HG03066 (cell line): ENCODE data around the gene SLC27A4.
A peak's percentile ranks its signal among the peaks of the same experiment; 100 is the strongest.

Source experiments
- ATAC-seq: cut with Tn5 transposase; IDR thresholded peaks from one replicate; pipeline ENCODE4 v1.9.1; 2021; ENCODE audit warnings: low read depth; ENCODE audit not compliant: unreplicated experiment

Gene SLC27A4

DNA sequence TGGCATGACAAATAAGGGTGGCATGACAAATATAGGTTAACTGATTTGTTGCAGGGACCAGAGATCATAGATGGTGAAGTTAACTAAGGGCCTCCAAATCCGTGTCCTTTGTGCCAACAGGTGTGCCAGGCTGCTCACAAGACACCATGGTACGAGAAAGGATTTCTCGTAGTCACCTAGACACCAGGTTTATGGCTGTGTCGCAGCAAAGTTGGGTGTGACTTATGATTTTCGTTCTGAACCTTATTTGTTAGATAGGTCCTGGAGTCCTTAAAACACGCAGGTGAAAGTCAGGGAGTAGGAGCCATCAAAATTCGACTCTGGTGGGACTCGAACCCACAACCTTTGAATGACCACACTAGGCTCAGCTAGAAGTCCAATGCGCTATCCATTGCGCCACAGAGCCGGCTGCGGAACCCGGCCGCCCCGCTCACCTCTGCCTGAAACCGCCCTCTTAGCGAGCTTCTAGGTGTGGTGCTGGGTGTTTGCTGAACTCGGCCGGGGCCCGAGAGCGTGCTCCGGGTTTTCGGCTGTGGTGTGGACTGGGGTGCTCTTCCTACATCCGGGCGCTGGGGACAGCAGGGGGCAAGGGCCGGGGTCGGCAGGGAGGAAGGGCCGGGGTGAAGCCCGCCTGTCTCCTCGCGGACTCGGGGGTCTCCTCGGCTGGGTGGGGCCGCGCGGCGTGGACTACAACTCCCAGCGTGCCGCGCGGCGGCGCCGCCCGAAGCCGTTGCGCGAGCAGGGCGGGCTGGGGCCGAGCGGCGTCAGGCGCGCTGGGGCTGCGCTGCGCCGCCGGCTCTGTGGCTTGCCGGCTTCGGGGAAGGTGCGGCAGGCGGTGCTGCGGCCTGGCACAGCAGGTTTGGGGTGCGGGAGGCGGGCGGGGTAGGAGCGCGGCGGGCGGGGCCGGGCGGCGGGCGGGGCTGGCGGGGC is at the start of gene SLC27A4:
TSS of gene SLC27A4 (plus strand) at position 767 of the 930 bp plus-strand sequence. CDS start 2,606 bp downstream, outside the sequence.
- peak; percentile 78 for ATAC-seq

- ATAC-seq = no peak
Observed at GRCh38 chr9:128292009-128292408, 48.3 kb upstream of the SLC27A4 start.

GRCh38 chr9:128293091-128293490 is 47.2 kb upstream of the SLC27A4 start:
- no peak for ATAC-seq

DNA sequence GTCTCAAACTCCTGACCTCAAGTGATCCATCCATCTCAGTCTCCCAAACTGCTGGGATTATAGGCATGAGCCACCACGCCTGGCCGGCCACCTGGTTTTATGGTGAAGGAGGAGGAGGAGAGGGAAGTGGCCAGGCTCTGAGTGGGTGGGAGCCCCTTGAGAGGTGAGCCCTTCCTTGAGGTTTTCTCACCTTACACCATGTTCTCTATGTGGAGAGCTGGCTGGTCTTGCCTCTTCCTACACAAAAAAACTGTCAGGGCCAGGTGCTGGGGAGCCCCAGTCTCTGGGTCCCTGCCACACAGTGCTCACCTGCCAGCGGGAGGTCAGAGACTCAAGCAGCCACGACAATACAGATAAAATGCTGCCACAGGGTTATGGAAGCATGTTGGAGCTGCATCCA is 46.2 kb upstream of the SLC27A4 start:
- ATAC-seq = no peak

DNA sequence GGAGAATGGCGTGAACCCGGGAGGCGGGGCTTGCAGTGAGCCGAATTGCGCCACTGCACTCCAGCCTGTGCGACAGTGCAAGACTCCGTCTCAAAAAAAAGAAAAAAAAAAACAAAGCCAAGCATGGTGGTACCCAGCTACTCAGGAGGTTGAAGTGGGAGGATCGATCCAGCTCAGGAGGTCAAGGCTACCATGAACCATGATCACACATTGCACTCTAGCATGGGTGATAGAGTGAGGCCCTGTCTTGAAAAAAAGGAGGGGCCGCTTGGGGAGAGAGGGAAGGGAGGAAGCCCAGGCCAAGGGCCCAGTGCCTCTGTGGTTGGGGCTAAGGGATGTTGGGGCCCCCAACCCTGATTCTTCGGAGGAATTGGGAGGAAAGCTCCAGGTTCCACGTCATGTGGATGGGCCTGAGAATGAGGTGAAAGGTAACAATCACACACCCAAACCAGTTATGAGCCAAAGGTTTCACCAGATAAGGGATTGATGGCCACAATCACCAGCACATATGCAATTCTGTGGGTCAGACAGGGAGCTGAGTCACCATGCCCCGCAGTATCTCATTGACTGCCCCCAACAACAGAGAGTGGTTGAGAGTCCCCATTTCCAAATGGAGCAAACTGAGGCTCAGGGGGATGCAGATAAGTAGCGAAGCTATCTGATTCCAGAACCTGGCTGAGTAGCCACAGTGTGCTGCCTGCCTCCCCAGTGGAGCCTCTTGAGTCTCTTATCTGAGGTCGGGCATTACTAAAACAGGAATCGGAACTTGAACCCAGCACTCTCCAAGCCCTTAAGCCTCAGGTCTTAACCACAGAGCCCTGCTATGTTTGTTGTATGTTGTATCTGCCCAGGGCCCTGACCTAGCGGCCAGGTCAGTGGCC is 43.7 kb upstream of the SLC27A4 start:
- no peak for ATAC-seq

DNA sequence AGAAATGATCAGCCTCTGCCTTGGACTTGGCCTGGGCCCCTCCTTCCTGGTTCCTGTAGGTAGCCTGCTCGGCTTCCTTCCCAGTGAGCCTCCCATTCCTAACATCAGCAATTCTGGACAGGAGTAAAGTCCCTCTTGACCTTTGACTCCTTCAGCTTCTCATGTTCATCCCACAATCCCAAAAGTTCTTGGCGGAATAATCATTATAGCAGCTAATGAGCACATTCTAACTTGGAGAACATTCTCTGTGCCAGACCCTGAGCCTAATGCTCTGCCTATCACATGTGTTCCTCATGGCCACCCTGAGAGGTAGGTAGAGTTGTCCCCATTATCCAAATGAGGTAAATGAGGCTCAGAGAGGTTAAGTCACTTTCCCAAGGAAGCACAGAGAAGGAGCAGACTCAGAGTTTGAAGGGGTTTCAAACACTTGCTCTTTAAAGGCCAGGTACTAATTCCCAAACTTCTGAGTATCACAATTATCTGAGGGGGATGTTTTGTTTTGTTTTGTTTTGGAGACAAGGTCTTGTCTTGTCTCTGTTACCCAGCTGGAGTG is 43.0 kb upstream of the SLC27A4 start:
- ATAC-seq = no peak

- ATAC-seq = no peak
Observed at GRCh38 chr9:128298535-128299482, 41.5 kb upstream of the SLC27A4 start.

GRCh38 chr9:128304136-128304970 is 36.0 kb upstream of the SLC27A4 start:
- no peak for ATAC-seq

GRCh38 chr9:128304971-128305288 is 35.4 kb upstream of the SLC27A4 start:
- no peak for ATAC-seq

DNA sequence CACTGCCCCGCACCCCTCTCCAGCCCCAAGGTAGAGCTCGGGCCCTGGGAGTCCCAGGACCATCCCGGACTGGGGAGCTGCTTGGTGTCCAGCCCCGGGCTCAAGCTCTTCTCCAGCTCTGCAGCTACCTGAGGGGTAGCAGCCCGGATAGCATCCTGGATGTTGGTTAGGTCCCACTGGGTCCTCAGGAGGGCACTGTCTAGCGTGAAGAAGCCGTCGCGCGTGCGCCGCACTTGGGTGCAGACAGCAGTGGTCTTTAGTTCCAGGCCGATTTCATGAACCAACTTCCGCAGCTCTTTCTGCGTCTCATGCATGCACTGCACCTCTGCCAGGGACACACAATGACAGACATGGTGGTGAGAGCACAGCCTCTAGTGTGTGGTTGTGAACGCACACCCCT is 30.8 kb upstream of the SLC27A4 start:
- ATAC-seq = no peak

GRCh38 chr9:128310461-128310860 is 29.9 kb upstream of the SLC27A4 start:
- no peak for ATAC-seq

DNA sequence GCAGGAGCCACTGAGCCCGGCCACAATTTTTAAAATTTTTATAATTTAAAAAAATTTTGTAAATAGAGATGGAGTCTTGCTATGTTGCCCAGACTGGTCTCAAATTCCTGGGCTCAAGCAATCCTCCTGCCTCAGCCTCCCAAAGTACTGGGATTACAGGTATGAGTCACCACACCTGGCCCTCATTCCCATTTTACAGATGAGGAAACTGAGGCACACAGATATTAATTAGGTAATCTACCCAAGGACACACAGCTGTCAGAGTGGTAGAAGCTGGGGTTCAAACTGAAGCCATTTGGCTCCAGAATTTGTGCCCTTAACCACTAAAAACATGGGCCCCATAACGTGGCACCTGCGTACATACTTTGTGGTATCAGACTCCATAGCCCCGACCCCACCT is 25.6 kb upstream of the SLC27A4 start:
- no peak for ATAC-seq

GRCh38 chr9:128316421-128316820 is 23.9 kb upstream of the SLC27A4 start:
- ATAC-seq = no peak

DNA sequence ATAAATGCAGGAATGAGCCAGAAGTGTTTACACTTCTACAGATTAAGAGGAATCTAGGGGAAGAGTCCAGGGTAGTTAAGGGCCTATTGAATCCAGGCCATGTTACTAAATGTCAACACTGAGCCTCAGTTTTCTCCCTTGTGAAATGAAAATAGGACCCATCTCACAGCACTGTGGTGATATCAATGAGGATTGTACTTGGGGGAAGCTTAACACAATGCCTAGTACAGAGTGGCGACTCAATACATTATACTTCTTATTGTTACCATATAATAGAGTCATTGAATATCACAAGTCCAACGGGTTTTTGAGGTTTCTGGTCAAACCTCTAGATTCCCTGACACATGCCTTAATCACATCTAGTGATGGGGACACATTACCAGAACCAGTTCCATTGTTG is 22.7 kb upstream of the SLC27A4 start:
- no peak for ATAC-seq

DNA sequence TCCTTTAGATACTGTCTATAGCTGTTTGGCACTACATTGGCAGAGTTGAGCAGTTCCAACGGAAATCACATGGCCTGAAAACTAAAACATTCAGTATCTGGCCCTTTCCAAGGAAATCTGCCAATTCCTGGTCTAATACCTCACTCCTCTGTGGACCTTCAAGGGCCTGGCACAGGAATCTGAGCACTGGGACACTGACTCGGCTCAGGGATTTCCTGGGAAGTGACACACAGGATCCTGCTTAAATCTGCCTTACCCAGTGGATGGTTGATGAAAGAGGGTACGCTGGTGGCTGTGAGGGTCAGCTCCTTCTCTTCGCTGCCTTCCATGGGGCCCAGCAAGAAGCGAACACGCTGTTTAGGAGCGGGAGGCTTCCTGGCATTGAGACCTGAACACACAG is 19.0 kb upstream of the SLC27A4 start:
- no peak for ATAC-seq

GRCh38 chr9:128321879-128322403 is 18.4 kb upstream of the SLC27A4 start:
- ATAC-seq = no peak

DNA sequence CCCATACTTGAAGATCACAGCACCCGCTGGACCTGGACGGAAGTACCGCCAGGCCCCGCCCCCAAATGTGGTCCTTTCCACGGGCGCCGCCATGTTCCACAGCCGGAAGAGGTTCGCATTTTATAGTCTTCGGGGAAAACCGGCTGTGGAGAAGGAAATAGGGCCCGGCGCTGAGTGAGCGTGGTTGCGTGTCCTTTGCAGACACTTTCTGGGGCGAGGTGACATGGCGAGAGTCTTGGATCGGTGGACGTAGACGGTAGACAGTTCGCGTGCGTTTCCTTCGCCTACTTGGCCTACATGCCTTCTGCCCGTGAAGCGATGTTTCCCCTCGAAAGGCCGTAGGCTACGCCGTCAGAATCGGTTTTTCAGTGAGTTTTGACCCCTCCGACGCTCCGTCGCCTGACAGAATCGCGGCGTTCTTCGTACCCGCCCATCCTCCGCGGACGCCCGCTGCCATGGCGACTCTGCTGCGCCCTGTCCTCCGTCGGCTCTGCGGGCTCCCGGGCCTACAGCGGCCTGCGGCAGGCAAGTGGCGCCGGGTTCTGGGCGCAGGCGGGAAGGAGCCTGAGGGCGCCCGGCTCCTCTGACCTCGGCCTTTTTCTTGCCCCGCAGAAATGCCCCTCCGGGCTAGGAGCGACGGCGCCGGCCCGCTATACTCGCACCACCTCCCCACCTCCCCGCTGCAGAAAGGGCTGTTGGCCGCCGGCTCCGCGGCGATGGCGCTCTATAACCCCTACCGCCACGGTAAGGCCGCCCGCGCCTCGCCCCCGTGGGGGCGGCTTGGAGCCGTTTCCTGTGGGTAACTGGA is 17.7 kb upstream of the SLC27A4 start, which contains the start of the genes COQ4 and TRUB2:
TSS of gene COQ4 (plus strand) at position 436 of the 808 bp plus-strand sequence. CDS start at position 456, 20 bp downstream.
TSS of gene TRUB2 (minus strand) at position 44 of the 808 bp plus-strand sequence. CDS start at position 5, 39 bp downstream.
- ATAC-seq = peak; percentile 81

GRCh38 chr9:128323212-128323730 is 17.1 kb upstream of the SLC27A4 start:
- peak; percentile 13 for ATAC-seq
